Loucy (cell line): ENCODE results near the gene CDR2L.
"Not testable (repeated sequence)": the region's sequence is repeated elsewhere in the genome, so short reads cannot be mapped to it uniquely, and the experiment has no call there.

ENCODE experiments used
- H2AFZ ChIP-seq: fragments of 200-600 bp; sonication (generic); 2 replicates; pipeline ENCODE4 v1.6.0; 2016; ENCODE audit warnings: antibody characterized with exemption, mild to moderate bottlenecking, low read length, moderate library complexity
- H3F3A ChIP-seq: fragments of 200-600 bp; 2 replicates; pipeline ENCODE4 v1.6.0; 2016; ENCODE audit warnings: antibody characterized with exemption, low read depth, mild to moderate bottlenecking
- H3K27me3 ChIP-seq: fragments of 200-600 bp; sonication (generic); 2 replicates; pipeline ENCODE4 v1.6.1; 2014; ENCODE audit warnings: low read length, mild to moderate bottlenecking; ENCODE audit not compliant: insufficient read depth, poor library complexity, severe bottlenecking
- H3K36me3 ChIP-seq: fragments of 200-600 bp; sonication (generic); 2 replicates; pipeline ENCODE4 v1.6.1; 2016; ENCODE audit warnings: low read length; ENCODE audit not compliant: insufficient read depth
- H3K4me1 ChIP-seq: fragments of 200-600 bp; sonication (generic); 2 replicates; pipeline ENCODE4 v1.5.1; 2014; ENCODE audit warnings: low read length, mild to moderate bottlenecking; ENCODE audit not compliant: insufficient read depth, poor library complexity, severe bottlenecking
- H3K4me2 ChIP-seq: fragments of 200-600 bp; sonication (generic); 2 replicates; pipeline ENCODE4 v1.6.0; 2014; ENCODE audit warnings: antibody characterized with exemption, low read length, low read depth, mild to moderate bottlenecking; ENCODE audit not compliant: poor library complexity, severe bottlenecking
- H3K4me3 ChIP-seq: fragments of 200-600 bp; sonication (generic); 2 replicates; pipeline ENCODE4 v1.5.1; 2014; ENCODE audit warnings: low read length, mild to moderate bottlenecking, mixed read lengths; ENCODE audit not compliant: poor library complexity, severe bottlenecking
- H3K79me2 ChIP-seq: fragments of 200-600 bp; sonication (generic); 2 replicates; pipeline ENCODE4 v1.6.1; 2014; ENCODE audit warnings: low read length; ENCODE audit not compliant: insufficient read depth
- H3K9ac ChIP-seq: fragments of 200-600 bp; sonication (generic); 2 replicates; pipeline ENCODE4 v1.6.0; 2014; ENCODE audit warnings: mild to moderate bottlenecking, low read depth, low read length, moderate library complexity; ENCODE audit not compliant: poor library complexity, severe bottlenecking
- H3K9me2 ChIP-seq: fragments of 200-600 bp; sonication (generic); replicated peaks from 2 replicates; pipeline ENCODE4 v1.6.1; 2016; ENCODE audit warnings: low read depth, low read length, mixed read lengths
- H3K9me3 ChIP-seq: fragments of 200-600 bp; sonication (generic); 2 replicates; pipeline ENCODE4 v1.6.1; 2014; ENCODE audit warnings: mild to moderate bottlenecking, antibody characterized with exemption, low read length, low read depth; ENCODE audit not compliant: insufficient read depth
- H4K20me1 ChIP-seq: fragments of 200-600 bp; sonication (generic); 2 replicates; pipeline ENCODE4 v1.6.0; 2014; ENCODE audit warnings: antibody characterized with exemption, low read length, mild to moderate bottlenecking; ENCODE audit not compliant: insufficient read depth, poor library complexity, severe bottlenecking
- CTCF ChIP-seq: fragments of 200-600 bp; sonication (generic); conservative IDR thresholded peaks from 2 replicates; pipeline ENCODE4 v1.5.1; 2014; ENCODE audit warnings: mild to moderate bottlenecking, antibody characterized with exemption, low read length
- EZH2phosphoT487 ChIP-seq: fragments of 200-600 bp; IDR thresholded peaks from 2 replicates; pipeline ENCODE4 v1.6.1; 2018; ENCODE audit warnings: antibody characterized with exemption, mild to moderate bottlenecking, moderate library complexity, borderline replicate concordance

CDR2L gene

GRCh38 chr17:74981979-74982662, 5.3 kb upstream of the CDR2L start:
- H2AFZ ChIP-seq: peak overlapping the region; percentile 95
- no peaks in the 10 kb centered on the region for H3K27me3 ChIP-seq
- H3K79me2 ChIP-seq: no peaks in the 10 kb centered on the region
- peaks cover 12% of the 10 kb centered on the region for H3K4me1 ChIP-seq
- no peaks in the 10 kb centered on the region for H3F3A ChIP-seq
- H3K9me3 ChIP-seq: no peaks in the 10 kb centered on the region
- peak overlapping the region; percentile 51 for H3K9ac ChIP-seq
- no peaks in the 10 kb centered on the region for H3K9me2 ChIP-seq
- TF ChIP-seq CTCF (no peak), EZH2phosphoT487 (no peak)
- no peaks in the 10 kb centered on the region for H3K36me3 ChIP-seq
- peak overlapping the region; percentile 95 for H3K4me2 ChIP-seq
- H3K4me3 ChIP-seq: peak overlapping the region; percentile 77
- no peaks in the 10 kb centered on the region for H4K20me1 ChIP-seq

- H3K4me2 ChIP-seq: peak overlapping the region; percentile 95
- H3K4me1 ChIP-seq: peaks cover 15% of the 10 kb centered on the region
- H3K27me3 ChIP-seq, H3K36me3 ChIP-seq, H3F3A ChIP-seq, H3K9me3 ChIP-seq, H3K79me2 ChIP-seq, H4K20me1 ChIP-seq, H3K9me2 ChIP-seq: not testable (repeated sequence)
- peak overlapping the region; percentile 77 for H3K4me3 ChIP-seq
- peak overlapping the region; percentile 51 for H3K9ac ChIP-seq
- peak overlapping the region; percentile 95 for H2AFZ ChIP-seq
Observed at GRCh38 chr17:74982663-74983313, 4.6 kb upstream of the CDR2L start.

- Histone ChIP-seq H3K4me1 (peaks cover 18% of the 10 kb centered on the region), H3K9ac (no peak overlapping the region), H3K4me2 (no peak overlapping the region), H4K20me1 (no peaks in the 10 kb centered on the region), H3K79me2 (no peaks in the 10 kb centered on the region), H3K4me3 (no peak overlapping the region), H3K9me3 (no peaks in the 10 kb centered on the region), H3K27me3 (peaks cover 14% of the 10 kb centered on the region), H2AFZ (no peak overlapping the region), H3K9me2 (no peaks in the 10 kb centered on the region), H3K36me3 (no peaks in the 10 kb centered on the region), H3F3A (no peaks in the 10 kb centered on the region)
- TF ChIP-seq EZH2phosphoT487 (no peak), CTCF (no peak)
Observed at GRCh38 chr17:74986206-74986576, 1.2 kb upstream of the CDR2L start.
